Measurements from ENCODE around the gene CACNA2D3. TPM values are rescaled to one million over a fixed set of nuclear protein-coding genes. Genes with fewer than 3 reads are reported as not detected.

CACNA2D3 gene
- total RNA-seq, 1 experiment from 2014 or later: not detected

GRCh38 chr3:54578417-54578816, 456.1 kb downstream of the CACNA2D3 start:
- no peak for DNase-seq
- H3K4me1 Mint-ChIP-seq (ENCODE audit: low read depth, unreplicated experiment): no peaks in the 10 kb centered on the region
- Histone ChIP-seq H3K9me3 (no peaks in the 10 kb centered on the region), H3K36me3 (ENCODE audit: control insufficient read depth, insufficient read depth, low read length) (no peaks in the 10 kb centered on the region), H3K27me3 (replicated peaks; ENCODE audit: control insufficient read depth, insufficient read depth, low read length) (no peaks in the 10 kb centered on the region), H3K4me1 (no peaks in the 10 kb centered on the region), H3K4me3 (ENCODE audit: low read depth, low read length) (no peak overlapping the region)
- no TSS peak for BruUV-seq (replicated peaks)
- TF ChIP-seq, protein P1, sequence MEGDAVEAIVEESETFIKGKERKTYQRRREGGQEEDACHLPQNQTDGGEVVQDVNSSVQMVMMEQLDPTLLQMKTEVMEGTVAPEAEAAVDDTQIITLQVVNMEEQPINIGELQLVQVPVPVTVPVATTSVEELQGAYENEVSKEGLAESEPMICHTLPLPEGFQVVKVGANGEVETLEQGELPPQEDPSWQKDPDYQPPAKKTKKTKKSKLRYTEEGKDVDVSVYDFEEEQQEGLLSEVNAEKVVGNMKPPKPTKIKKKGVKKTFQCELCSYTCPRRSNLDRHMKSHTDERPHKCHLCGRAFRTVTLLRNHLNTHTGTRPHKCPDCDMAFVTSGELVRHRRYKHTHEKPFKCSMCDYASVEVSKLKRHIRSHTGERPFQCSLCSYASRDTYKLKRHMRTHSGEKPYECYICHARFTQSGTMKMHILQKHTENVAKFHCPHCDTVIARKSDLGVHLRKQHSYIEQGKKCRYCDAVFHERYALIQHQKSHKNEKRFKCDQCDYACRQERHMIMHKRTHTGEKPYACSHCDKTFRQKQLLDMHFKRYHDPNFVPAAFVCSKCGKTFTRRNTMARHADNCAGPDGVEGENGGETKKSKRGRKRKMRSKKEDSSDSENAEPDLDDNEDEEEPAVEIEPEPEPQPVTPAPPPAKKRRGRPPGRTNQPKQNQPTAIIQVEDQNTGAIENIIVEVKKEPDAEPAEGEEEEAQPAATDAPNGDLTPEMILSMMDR (IDR thresholded peaks at IDR 0.05; ENCODE audit: insufficient read depth in 1 of 2, low read depth in 1 of 2, low read length in 1 of 2, severe bottlenecking in 1 of 2, unreplicated experiment in 1 of 2): no peak
- no peaks in the 10 kb centered on the region for H3K9me3 Mint-ChIP-seq (ENCODE audit: unreplicated experiment)
- no peaks in the 10 kb centered on the region for H3K36me3 Mint-ChIP-seq (ENCODE audit: insufficient read depth, unreplicated experiment)
- H3K4me3 Mint-ChIP-seq (ENCODE audit: unreplicated experiment): no peak overlapping the region
- CTCF ChIA-PET: no interaction called here
- H3K27ac Mint-ChIP-seq (ENCODE audit: unreplicated experiment): no peak overlapping the region
- H3K27me3 Mint-ChIP-seq (ENCODE audit: insufficient read depth, unreplicated experiment): peaks cover 18% of the 10 kb centered on the region
- POLR2A ChIA-PET: no interaction called here
- intact Hi-C loops (cut with micrococcal nuclease; ENCODE audit: unreplicated experiment): no loop called here

- TF ChIP-seq, protein P1 (IDR thresholded peaks at IDR 0.05; ENCODE audit: insufficient read depth in 1 of 2, low read depth in 1 of 2, low read length in 1 of 2, severe bottlenecking in 1 of 2, unreplicated experiment in 1 of 2): no peak
- Mint-ChIP-seq H3K4me1 (ENCODE audit: low read depth, unreplicated experiment) (no peaks in the 10 kb centered on the region), H3K27me3 (ENCODE audit: insufficient read depth, unreplicated experiment) (peaks cover 17% of the 10 kb centered on the region), H3K4me3 (ENCODE audit: unreplicated experiment) (no peak overlapping the region), H3K36me3 (ENCODE audit: insufficient read depth, unreplicated experiment) (no peaks in the 10 kb centered on the region), H3K27ac (ENCODE audit: unreplicated experiment) (no peak overlapping the region), H3K9me3 (ENCODE audit: unreplicated experiment) (no peaks in the 10 kb centered on the region)
- Histone ChIP-seq H3K27me3 (replicated peaks; ENCODE audit: control insufficient read depth, insufficient read depth, low read length) (no peaks in the 10 kb centered on the region), H3K9me3 (no peaks in the 10 kb centered on the region), H3K4me1 (no peaks in the 10 kb centered on the region), H3K4me3 (ENCODE audit: low read depth, low read length) (no peak overlapping the region), H3K36me3 (ENCODE audit: control insufficient read depth, insufficient read depth, low read length) (no peaks in the 10 kb centered on the region)
- no peak for DNase-seq
- BruUV-seq (replicated peaks): no TSS peak
- ChIA-PET POLR2A (no interaction called here), CTCF (no interaction called here)
- intact Hi-C loops (cut with micrococcal nuclease; ENCODE audit: unreplicated experiment): no loop called here
These were observed 458.1 kb downstream of the CACNA2D3 start for GRCh38 chr3:54580453-54580852.

- H3K4me1 Mint-ChIP-seq (ENCODE audit: low read depth, unreplicated experiment): no peaks in the 10 kb centered on the region
- Histone ChIP-seq H3K4me1 (no peaks in the 10 kb centered on the region), H3K27me3 (replicated peaks; ENCODE audit: control insufficient read depth, insufficient read depth, low read length) (no peaks in the 10 kb centered on the region), H3K9me3 (no peaks in the 10 kb centered on the region), H3K36me3 (ENCODE audit: control insufficient read depth, insufficient read depth, low read length) (no peaks in the 10 kb centered on the region), H3K4me3 (ENCODE audit: low read depth, low read length) (no peak overlapping the region)
- ChIA-PET CTCF (no interaction called here), POLR2A (no interaction called here)
- BruUV-seq (replicated peaks): no TSS peak
- TF ChIP-seq, protein P1 (IDR thresholded peaks at IDR 0.05; ENCODE audit: insufficient read depth in 1 of 2, low read depth in 1 of 2, low read length in 1 of 2, severe bottlenecking in 1 of 2, unreplicated experiment in 1 of 2): no peak
- H3K4me3 Mint-ChIP-seq (ENCODE audit: unreplicated experiment): no peak overlapping the region
- intact Hi-C loops (cut with micrococcal nuclease; ENCODE audit: unreplicated experiment): no loop called here
- no peak for DNase-seq
- no peaks in the 10 kb centered on the region for H3K9me3 Mint-ChIP-seq (ENCODE audit: unreplicated experiment)
- no peak overlapping the region for H3K27ac Mint-ChIP-seq (ENCODE audit: unreplicated experiment)
- peaks cover 17% of the 10 kb centered on the region for H3K27me3 Mint-ChIP-seq (ENCODE audit: insufficient read depth, unreplicated experiment)
- no peaks in the 10 kb centered on the region for H3K36me3 Mint-ChIP-seq (ENCODE audit: insufficient read depth, unreplicated experiment)
These were observed 460.1 kb downstream of the CACNA2D3 start for GRCh38 chr3:54582424-54582823.

Data from Caco-2 (cell line).